Measurements from ENCODE around the gene IGSF23.
"Not testable (repeated sequence)": the region's sequence is repeated elsewhere in the genome, so short reads cannot be mapped to it uniquely, and the experiment has no call there.

IGSF23 gene

GRCh38 chr19:44617110-44617880, 3.9 kb downstream of the IGSF23 start:
- no peak for DNase-seq

GRCh38 chr19:44618640-44619357, 5.4 kb downstream of the IGSF23 start:
- no peak for DNase-seq

- DNase-seq, result no peak
Measured at GRCh38 chr19:44620667-44621066, 7.3 kb downstream of the IGSF23 start.

- no peak for DNase-seq
Measured at GRCh38 chr19:44621367-44621766, 8.0 kb downstream of the IGSF23 start.

- DNase-seq, result no peak
Measured at GRCh38 chr19:44623080-44623479, 9.7 kb downstream of the IGSF23 start.

- DNase-seq, result no peak
Measured at GRCh38 chr19:44623626-44624025, 10.3 kb downstream of the IGSF23 start.

GRCh38 chr19:44624840-44625354, 11.5 kb downstream of the IGSF23 start:
- DNase-seq, result no peak

GRCh38 chr19:44625637-44626036, 12.3 kb downstream of the IGSF23 start:
- DNase-seq, result not testable (repeated sequence)

- DNase-seq, result no peak
Measured at GRCh38 chr19:44626048-44626624, 12.8 kb downstream of the IGSF23 start.

- DNase-seq, result no peak
Measured at GRCh38 chr19:44627631-44628030, 14.3 kb downstream of the IGSF23 start.

- DNase-seq, result no peak
Measured at GRCh38 chr19:44628793-44629192, 15.4 kb downstream of the IGSF23 start.

- DNase-seq, result not testable (repeated sequence)
Measured at GRCh38 chr19:44631611-44632010, 18.2 kb downstream of the IGSF23 start.

- not testable (repeated sequence) for DNase-seq
Measured at GRCh38 chr19:44634058-44634457, 20.7 kb downstream of the IGSF23 start.

GRCh38 chr19:44634785-44635184, 21.4 kb downstream of the IGSF23 start:
- no peak for DNase-seq

- no peak for DNase-seq
Measured at GRCh38 chr19:44635581-44636438, 22.4 kb downstream of the IGSF23 start.

GRCh38 chr19:44636439-44637389, 23.4 kb downstream of the IGSF23 start:
- DNase-seq, result no peak

- no peak for DNase-seq
Measured at GRCh38 chr19:44637390-44637764, 24.0 kb downstream of the IGSF23 start.

- no peak for DNase-seq
Measured at GRCh38 chr19:44640518-44640917, 27.2 kb downstream of the IGSF23 start.

GRCh38 chr19:44641501-44642265, 28.3 kb downstream of the IGSF23 start:
- DNase-seq, result no peak

GRCh38 chr19:44642377-44642776, 29.0 kb downstream of the IGSF23 start:
- DNase-seq, result no peak
